Spinal cord (tissue), 10 donors: Measurements from ENCODE around the gene SLC52A3. TPM values are rescaled to one million over a fixed set of nuclear protein-coding genes. Genes with fewer than 3 reads are reported as not detected.

Experiments
- DNase-seq, 6 donors: peaks; one replicate each; pipeline versions ENCODE4 v3.0.0 to v3.0.0-alpha.2; 2013 to 2015; ENCODE audit warnings: low spot score in 6 of 6, low read depth in 4 of 6
- H3K27ac ChIP-seq: one replicate; pipeline ENCODE4 v1.5.1; 2013; ENCODE audit warnings: low read depth, low read length, control low read depth
- H3K27me3 ChIP-seq: one replicate; pipeline ENCODE4 v1.6.1; 2013; ENCODE audit warnings: low read length; ENCODE audit not compliant: control insufficient read depth, insufficient read depth
- H3K36me3 ChIP-seq: one replicate; pipeline ENCODE4 v1.6.1; 2013; ENCODE audit warnings: low read length; ENCODE audit not compliant: control insufficient read depth, insufficient read depth
- H3K4me1 ChIP-seq: one replicate; pipeline ENCODE4 v1.6.1; 2013; ENCODE audit warnings: low read length; ENCODE audit not compliant: control insufficient read depth, insufficient read depth
- H3K4me3 ChIP-seq: one replicate; pipeline ENCODE4 v1.5.1; 2013; ENCODE audit warnings: low read depth, low read length, control low read depth
- H3K9me3 ChIP-seq: one replicate; pipeline ENCODE4 v1.6.1; 2013; ENCODE audit warnings: low read length; ENCODE audit not compliant: control insufficient read depth, insufficient read depth
- WGBS: methylation state at CpG from one replicate; pipeline ENCODE4 v1.1.5; 2013; ENCODE audit warnings: missing lambda C conversion rate; ENCODE audit not compliant: insufficient coverage; 5-methylcytosine and 5-hydroxymethylcytosine counted together
- polyA plus RNA-seq, 2 donors: library from polyadenylated mRNA; unstranded; fragments of 120-200 nt; gene quantifications; one replicate each; pipeline ENCODE4 v1.2.1, GENCODE V29; 2013; ENCODE audit not compliant: insufficient read length in 2 of 2
- total RNA-seq, 2 donors: library from RNA; depleted of rRNA in 1 of 2; stranded (reverse); fragments of 120-200 nt in 1 of 2; fragments of >200 nt in 1 of 2; gene quantifications; one replicate each; pipeline versions ENCODE4 v1.2.3 to v1.2.4, GENCODE V29; 2013 to 2014
- donor health status: healthy.

SLC52A3 gene
- total and polyA plus RNA-seq, 4 donors, result 1.0 to 1.2 (median 1.1) TPM

DNA sequence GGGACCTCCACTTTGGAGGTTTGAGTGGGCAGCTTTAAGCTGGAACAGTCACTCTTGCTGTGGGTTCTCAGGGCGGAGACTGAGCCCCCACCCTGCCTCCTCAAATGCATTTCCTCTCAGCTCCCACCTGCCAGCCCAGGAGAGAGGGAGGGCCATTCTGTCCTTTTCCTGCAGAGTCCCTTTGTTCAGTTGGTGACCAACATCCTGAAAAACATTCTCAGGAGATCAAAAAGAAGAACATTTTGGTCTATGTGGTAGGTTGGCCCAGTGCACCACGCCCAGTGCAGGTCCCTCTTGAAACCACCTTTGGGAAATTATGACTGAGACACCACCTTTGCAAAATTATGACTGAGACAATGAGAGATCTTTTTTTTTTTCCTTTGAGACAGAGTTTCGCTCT is 13.4 kb downstream of the SLC52A3 start:
- no peak overlapping the region for H3K27ac ChIP-seq
- no peak for DNase-seq
- H3K36me3 ChIP-seq, result no peaks in the 10 kb centered on the region
- H3K27me3 ChIP-seq, result no peaks in the 10 kb centered on the region
- no peak overlapping the region for H3K4me3 ChIP-seq
- H3K9me3 ChIP-seq, result no peaks in the 10 kb centered on the region
- H3K4me1 ChIP-seq, result no peaks in the 10 kb centered on the region
- 67% methylated on average over 1 of the region's 3 CpGs for WGBS

DNA sequence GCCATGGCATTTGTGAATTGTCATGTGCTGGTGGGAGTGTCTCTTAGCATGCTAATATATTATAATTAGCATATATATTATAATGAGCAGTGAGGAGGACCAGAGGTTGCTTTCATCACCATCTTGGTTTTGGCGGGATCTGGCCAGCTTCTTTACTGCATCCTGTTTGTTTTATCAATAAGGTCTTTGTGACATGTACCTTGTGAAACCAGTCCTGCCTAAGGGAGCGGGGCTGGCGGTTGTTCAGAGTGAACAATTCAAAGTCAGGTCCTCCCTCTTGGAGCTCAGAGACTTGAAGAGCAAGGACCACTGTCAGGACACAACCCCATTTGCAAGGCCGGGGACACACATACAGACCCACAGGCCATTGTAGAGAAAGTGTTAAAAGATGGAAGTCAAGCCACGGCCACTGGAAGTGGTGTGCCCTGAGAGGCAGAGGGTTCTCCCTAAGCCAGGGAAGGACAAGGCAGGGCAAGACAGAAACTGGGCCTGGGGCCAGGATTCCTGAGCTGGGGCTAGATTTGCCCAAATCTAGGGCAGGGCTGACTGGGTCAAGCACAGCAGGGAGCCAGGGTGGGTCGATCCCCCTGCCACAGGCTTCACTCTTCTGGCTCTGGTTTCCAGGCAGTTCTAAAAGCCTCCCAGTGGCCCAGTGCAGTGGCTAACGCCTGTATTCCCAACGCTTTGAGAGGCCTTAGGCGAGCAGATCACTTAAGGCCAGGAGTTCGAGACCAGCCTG is 14.2 kb downstream of the SLC52A3 start:
- Histone ChIP-seq H3K4me1 (no peaks in the 10 kb centered on the region), H3K27me3 (no peaks in the 10 kb centered on the region), H3K27ac (no peak overlapping the region), H3K9me3 (no peaks in the 10 kb centered on the region), H3K36me3 (no peaks in the 10 kb centered on the region), H3K4me3 (no peak overlapping the region)
- 86% methylated on average over 8 of the region's 10 CpGs for WGBS
- DNase-seq, result no peak

DNA sequence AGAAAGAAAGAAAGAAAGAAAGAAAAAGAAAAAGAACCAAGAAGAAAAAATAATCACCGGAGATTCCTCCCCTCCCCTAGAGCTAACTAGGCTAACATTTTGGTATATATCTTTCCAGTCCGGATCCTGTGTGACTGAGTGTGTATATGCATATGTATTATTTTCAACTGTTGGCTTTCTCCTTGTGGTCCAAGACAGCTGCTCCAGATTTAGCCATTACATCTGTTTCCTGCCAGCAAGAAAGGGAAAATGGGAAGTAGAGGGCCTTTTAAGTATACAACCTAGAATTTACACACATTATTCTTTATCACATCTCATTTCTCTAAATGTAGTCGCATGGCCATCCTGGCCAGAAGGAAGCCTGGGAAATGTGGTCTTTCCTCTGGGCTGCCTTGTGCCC is 15.2 kb downstream of the SLC52A3 start:
- H3K36me3 ChIP-seq, result no peaks in the 10 kb centered on the region
- no peaks in the 10 kb centered on the region for H3K9me3 ChIP-seq
- no peak overlapping the region for H3K4me3 ChIP-seq
- no peaks in the 10 kb centered on the region for H3K27me3 ChIP-seq
- H3K27ac ChIP-seq, result no peak overlapping the region
- WGBS, result no CpG with 5 or more reads among the region's 3 CpGs
- DNase-seq, result no peak
- H3K4me1 ChIP-seq, result no peaks in the 10 kb centered on the region

DNA sequence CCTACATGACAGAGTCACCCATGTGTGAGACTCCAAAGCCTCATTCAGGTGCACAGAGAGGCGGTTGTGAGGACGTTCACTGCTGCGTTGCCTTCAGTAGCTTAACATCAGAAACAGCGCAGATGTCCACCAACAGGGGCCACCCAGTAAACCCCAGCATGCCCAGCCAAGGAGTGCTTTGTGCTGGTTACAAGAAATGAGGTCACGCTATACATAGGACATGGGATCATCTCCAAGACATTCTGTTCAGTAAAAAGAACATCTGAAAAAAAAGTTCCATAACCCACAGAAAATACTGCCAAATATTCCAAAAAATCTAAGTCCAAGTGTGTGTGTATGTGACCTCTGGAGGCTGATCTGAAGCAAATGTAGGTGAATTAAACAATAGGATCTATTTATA is 16.0 kb downstream of the SLC52A3 start:
- no peaks in the 10 kb centered on the region for H3K4me1 ChIP-seq
- H3K9me3 ChIP-seq, result no peaks in the 10 kb centered on the region
- 79% methylated on average over 4 of the region's 5 CpGs for WGBS
- no peak overlapping the region for H3K27ac ChIP-seq
- H3K27me3 ChIP-seq, result no peaks in the 10 kb centered on the region
- no peak overlapping the region for H3K4me3 ChIP-seq
- DNase-seq, result no peak
- no peaks in the 10 kb centered on the region for H3K36me3 ChIP-seq

DNA sequence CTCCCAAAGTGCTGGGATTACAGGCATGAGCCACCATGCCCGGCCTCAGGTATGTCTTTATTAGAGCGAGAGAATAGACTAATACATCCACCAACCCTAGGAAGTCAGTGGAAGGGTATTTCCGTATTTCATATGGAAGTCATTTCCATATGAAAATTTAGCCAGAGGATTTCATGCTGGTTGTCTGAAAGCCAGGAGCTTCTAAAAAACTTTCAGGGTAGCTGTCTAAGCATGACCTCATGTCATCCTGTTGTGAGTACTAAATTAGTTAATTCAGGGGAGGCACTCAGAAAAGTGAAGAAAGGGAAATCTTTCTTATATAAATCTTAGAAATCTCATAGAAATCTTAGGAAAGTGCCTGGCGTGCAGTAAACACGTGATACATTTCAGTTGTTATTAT is 16.5 kb downstream of the SLC52A3 start:
- H3K4me3 ChIP-seq, result no peak overlapping the region
- DNase-seq, result no peak
- no peaks in the 10 kb centered on the region for H3K27me3 ChIP-seq
- H3K9me3 ChIP-seq, result no peaks in the 10 kb centered on the region
- WGBS, result no CpG with 5 or more reads among the region's 5 CpGs
- H3K27ac ChIP-seq, result no peak overlapping the region
- no peaks in the 10 kb centered on the region for H3K4me1 ChIP-seq
- no peaks in the 10 kb centered on the region for H3K36me3 ChIP-seq

DNA sequence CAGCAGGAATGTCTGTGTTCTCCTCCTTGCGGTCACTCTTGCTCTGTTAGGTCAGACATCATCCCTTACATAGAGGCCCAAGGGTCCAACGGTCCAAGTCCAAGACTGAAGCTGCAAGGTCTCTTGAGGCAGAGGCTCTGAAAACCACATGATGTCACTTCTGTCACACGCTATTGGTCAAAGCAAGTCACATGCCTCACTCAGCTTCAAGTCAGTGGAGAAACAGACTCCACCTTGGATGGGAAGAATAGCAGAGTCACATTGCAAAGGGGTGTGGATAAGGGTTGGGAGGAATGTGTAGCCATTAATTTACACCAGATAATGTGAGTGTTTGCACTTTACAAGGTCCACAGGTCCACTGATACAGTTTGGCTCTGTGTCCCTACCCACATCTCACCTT is 17.5 kb downstream of the SLC52A3 start:
- Histone ChIP-seq H3K4me3 (no peak overlapping the region), H3K27ac (no peak overlapping the region), H3K27me3 (no peaks in the 10 kb centered on the region), H3K36me3 (no peaks in the 10 kb centered on the region), H3K4me1 (no peaks in the 10 kb centered on the region), H3K9me3 (no peaks in the 10 kb centered on the region)
- DNase-seq, result no peak
- 83% methylated on average over 3 of the region's 3 CpGs for WGBS

DNA sequence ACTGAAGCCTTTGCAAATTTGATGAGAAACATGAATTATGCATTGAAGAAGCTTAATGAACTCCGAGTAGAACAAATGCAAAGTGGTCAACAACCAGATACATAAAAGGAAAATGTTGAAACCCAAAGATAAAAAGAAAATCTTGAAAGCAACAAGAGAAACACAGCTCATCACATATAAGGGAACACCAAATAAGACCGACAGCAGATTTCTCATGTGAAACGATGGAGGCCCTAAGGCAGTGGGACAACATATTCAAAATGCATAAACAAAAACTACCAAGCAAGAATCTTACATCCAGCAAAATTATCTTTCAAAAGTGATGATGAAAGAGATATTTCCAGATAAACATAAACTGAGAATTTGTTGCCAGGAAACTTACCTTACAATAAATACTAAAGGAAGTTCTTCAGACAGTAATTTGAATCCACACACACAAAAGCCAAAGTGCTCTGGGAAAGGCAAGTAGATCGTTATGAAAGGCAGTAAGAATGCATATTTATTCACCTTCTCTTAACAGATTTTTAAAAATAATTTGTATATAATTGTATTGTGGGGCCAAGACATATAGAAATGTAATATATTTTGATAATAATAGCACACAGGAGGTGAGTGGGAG is 22.5 kb downstream of the SLC52A3 start:
- Histone ChIP-seq H3K9me3 (peaks cover 7% of the 10 kb centered on the region), H3K36me3 (no peaks in the 10 kb centered on the region), H3K4me3 (no peak overlapping the region), H3K27ac (no peak overlapping the region), H3K4me1 (no peaks in the 10 kb centered on the region), H3K27me3 (no peaks in the 10 kb centered on the region)
- WGBS, result no CpG with 5 or more reads among the region's 4 CpGs
- DNase-seq, result no peak

DNA sequence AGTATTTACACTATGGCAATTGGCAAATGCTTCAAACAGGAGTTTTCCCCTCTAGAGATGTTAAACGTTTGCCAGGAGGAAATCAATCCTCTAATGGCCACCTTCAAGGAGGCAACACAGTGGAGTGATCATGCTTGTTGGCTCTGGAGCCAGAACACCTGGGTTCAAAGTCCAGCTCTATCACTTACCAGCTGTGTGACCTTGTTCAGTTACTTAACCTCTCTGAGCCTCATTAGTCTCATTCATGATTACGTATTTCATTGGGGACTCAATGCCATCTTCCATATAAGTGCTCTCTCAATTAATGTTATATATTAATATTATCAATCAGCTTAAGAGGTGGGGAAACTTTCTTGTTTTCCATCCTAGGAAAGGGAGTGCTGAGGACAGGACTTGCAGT is 26.1 kb downstream of the SLC52A3 start:
- no peak overlapping the region for H3K27ac ChIP-seq
- whole genome bisulfite sequencing, result 78% methylated on average over 1 of the region's 2 CpGs
- no peaks in the 10 kb centered on the region for H3K27me3 ChIP-seq
- H3K4me3 ChIP-seq, result no peak overlapping the region
- H3K4me1 ChIP-seq, result no peaks in the 10 kb centered on the region
- no peaks in the 10 kb centered on the region for H3K36me3 ChIP-seq
- no peak for DNase-seq
- H3K9me3 ChIP-seq, result peaks cover 7% of the 10 kb centered on the region

DNA sequence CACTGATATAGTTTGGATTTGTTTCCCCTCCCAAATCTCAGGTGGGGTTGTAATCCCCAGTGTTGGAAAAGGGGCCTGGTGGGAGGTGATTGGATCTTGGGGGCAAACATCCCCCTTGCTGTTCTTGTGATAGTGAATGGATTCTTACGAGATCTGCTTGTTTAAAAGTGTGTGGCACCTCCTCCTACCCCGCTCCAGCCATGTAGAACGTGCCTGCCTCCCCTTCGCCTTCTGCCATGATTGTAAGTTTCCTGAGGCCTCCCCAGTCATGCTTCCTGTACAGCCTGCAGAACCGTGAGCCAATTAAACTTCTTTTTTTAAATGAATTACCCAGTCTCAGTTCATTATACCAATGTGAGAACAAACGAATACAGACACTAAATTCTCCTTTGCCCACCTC is 26.7 kb downstream of the SLC52A3 start:
- Histone ChIP-seq H3K36me3 (no peaks in the 10 kb centered on the region), H3K9me3 (peaks cover 7% of the 10 kb centered on the region), H3K27ac (no peak overlapping the region), H3K4me3 (no peak overlapping the region), H3K27me3 (no peaks in the 10 kb centered on the region), H3K4me1 (no peaks in the 10 kb centered on the region)
- WGBS, result 79% methylated on average over 5 of the region's 6 CpGs
- DNase-seq, result no peak

DNA sequence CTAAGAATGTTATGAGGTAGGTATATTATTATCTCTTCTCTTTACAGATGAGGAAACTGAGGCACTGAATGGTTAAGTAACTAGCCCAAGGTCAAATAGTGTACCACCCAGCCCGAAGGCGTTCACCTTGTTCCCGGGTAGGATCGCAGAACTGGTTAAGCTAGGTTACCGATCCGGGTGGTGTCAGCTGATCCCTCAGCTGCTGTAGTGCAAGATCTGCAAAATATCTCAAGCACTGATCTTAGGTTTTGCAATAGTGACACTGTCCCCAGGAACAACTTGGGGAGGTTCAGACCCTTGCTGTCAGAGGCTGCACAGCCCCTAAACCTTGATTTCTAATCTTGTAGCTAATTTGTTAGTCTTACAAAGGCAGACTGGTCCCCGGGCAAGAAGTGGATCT is 28.1 kb downstream of the SLC52A3 start:
- Histone ChIP-seq H3K27me3 (no peaks in the 10 kb centered on the region), H3K27ac (no peak overlapping the region), H3K36me3 (no peaks in the 10 kb centered on the region), H3K4me3 (no peak overlapping the region), H3K4me1 (no peaks in the 10 kb centered on the region), H3K9me3 (peaks cover 2% of the 10 kb centered on the region)
- 87% methylated on average over 7 of the region's 7 CpGs for WGBS
- DNase-seq, result no peak
